ENCODE results near the gene ATG101.

DNA sequence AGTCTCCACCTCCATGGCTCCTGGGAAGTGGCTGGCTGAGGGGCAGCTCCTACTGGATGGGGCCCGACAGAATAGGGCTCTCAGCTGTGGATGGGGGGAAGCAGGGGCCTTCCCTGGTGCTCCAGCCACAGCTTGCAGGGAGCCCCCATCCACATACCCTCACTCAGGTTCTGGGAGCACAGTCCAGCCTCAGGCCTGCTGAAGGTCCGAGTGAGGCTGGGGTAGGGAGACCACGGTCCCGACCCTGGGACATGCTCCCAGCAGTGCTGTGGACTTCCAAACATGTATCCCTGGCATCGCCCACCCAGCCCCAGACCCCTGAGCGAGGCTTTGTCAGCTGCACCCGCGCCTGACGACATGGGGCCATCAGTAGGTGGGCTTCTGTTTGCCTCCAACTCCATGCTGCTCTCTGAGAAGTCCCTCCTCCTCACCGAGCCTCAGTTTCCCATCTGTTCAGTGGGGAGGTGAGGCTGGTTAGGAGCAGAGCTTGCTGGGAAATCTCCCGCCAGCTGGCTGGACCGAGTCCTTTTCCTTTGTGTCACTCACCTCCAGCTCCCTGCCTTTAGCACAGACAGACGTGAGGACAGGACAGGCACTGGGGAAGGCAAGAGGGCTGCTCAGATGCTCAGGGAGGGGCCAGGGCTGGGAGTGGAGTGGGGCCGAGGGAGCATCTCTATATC lies 9.1 kb upstream of the ATG101 start:
- TF ChIP-seq, protein P1, sequence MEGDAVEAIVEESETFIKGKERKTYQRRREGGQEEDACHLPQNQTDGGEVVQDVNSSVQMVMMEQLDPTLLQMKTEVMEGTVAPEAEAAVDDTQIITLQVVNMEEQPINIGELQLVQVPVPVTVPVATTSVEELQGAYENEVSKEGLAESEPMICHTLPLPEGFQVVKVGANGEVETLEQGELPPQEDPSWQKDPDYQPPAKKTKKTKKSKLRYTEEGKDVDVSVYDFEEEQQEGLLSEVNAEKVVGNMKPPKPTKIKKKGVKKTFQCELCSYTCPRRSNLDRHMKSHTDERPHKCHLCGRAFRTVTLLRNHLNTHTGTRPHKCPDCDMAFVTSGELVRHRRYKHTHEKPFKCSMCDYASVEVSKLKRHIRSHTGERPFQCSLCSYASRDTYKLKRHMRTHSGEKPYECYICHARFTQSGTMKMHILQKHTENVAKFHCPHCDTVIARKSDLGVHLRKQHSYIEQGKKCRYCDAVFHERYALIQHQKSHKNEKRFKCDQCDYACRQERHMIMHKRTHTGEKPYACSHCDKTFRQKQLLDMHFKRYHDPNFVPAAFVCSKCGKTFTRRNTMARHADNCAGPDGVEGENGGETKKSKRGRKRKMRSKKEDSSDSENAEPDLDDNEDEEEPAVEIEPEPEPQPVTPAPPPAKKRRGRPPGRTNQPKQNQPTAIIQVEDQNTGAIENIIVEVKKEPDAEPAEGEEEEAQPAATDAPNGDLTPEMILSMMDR (IDR thresholded peaks at IDR 0.05), result no peak
- TF ChIP-seq POLR2A (IDR thresholded peaks at IDR 0.05), result no peak
- no peak for TF ChIP-seq EP300 (IDR thresholded peaks at IDR 0.05)
